Measurements from ENCODE around the gene FBXL16.

- TF ChIP-seq, protein P1, sequence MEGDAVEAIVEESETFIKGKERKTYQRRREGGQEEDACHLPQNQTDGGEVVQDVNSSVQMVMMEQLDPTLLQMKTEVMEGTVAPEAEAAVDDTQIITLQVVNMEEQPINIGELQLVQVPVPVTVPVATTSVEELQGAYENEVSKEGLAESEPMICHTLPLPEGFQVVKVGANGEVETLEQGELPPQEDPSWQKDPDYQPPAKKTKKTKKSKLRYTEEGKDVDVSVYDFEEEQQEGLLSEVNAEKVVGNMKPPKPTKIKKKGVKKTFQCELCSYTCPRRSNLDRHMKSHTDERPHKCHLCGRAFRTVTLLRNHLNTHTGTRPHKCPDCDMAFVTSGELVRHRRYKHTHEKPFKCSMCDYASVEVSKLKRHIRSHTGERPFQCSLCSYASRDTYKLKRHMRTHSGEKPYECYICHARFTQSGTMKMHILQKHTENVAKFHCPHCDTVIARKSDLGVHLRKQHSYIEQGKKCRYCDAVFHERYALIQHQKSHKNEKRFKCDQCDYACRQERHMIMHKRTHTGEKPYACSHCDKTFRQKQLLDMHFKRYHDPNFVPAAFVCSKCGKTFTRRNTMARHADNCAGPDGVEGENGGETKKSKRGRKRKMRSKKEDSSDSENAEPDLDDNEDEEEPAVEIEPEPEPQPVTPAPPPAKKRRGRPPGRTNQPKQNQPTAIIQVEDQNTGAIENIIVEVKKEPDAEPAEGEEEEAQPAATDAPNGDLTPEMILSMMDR (IDR thresholded peaks at IDR 0.05): no peak
- no peak for TF ChIP-seq POLR2A (IDR thresholded peaks at IDR 0.05)
Measured at GRCh38 chr16:736936-737481, 31.4 kb upstream of the FBXL16 start.
